ENCODE results near the gene SUPT5H. TPM values are rescaled to one million over a fixed set of nuclear protein-coding genes. Genes with fewer than 3 reads are reported as not detected.

The SUPT5H gene
- total and polyA plus RNA-seq, 2 of the 8 experiments (the other 6 are each of a cell fraction or from before 2014, with no cell fraction given), result 77.8 to 111 TPM

DNA sequence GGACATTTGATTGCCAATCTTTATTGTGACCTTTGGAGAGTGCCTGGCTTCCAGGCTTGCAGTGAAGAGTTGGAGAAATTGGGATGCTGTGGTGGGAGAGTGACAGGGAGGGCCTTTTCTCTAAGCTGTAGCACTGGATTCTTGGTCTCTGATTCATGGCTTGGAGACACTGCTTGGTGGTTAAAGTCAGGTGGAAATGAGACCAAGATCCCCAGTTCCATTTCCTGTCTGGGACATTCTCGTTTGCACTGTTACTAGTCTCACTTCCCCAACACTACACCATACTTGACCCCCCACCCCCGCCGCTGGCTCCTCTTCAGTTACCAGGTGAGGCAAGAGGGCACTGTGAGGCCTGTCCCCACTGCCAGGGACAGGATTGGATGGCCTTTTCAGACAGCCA is 2.9 kb downstream of the SUPT5H start (continued):
- TF ChIP-seq PHF8 (conservative IDR thresholded peaks at IDR 0.05; ENCODE audit: low read depth, low read length) (no peak), BCL11A (IDR thresholded peaks at IDR 0.05; ENCODE audit: low read depth in 2 of 2, low read length in 2 of 2) (no peak), CBX8 (IDR thresholded peaks at IDR 0.05; ENCODE audit: borderline replicate concordance, low read depth, low read length) (no peak), HDAC2 (IDR thresholded peaks at IDR 0.05; ENCODE audit: borderline replicate concordance in 1 of 2, low read depth in 2 of 2, low read length in 2 of 2) (no peak), NRF1 (IDR thresholded peaks at IDR 0.05; ENCODE audit: low read depth, low read length) (no peak), TAF1 (IDR thresholded peaks at IDR 0.05; ENCODE audit: low read depth, low read length) (no peak)

Data from H1 (cell line).